ENCODE results near the gene DNAJC15.

GRCh38 chr13:42981853-42982252 is 41.5 kb upstream of the DNAJC15 start:
- TF ChIP-seq CTCF (IDR thresholded peaks at IDR 0.05), result no peak
- no peak for TF ChIP-seq POLR2A (IDR thresholded peaks at IDR 0.05)

All from body of pancreas (tissue), 4 donors.